HCT116 (cell line): ENCODE measurements around the gene SOCS1. TPM values are rescaled to one million over a fixed set of nuclear protein-coding genes. Genes with fewer than 3 reads are reported as not detected.

ENCODE experiments used
- ATAC-seq: fragments of 200-7000 bp; cut with Tn5 transposase; 2 replicates; pipeline ENCODE4 v1.9.1; 2020; ENCODE audit warnings: mild to moderate bottlenecking, moderate library complexity
- BruUV-seq: library from RNA; stranded (reverse); fragments of 400-500 nt; replicated peaks from 2 replicates; lab custom pipeline; 2021; lab: Mats Ljungman, UMichigan
- CTCF ChIA-PET: fragments of 300-600 bp; sonication (Branson Sonifier 250); formaldehyde crosslinking; loops from one replicate; lab custom pipeline; 2021; ENCODE audit warnings: antibody characterized with exemption; lab: Charles Lee
- POLR2A ChIA-PET: fragments of 300-600, 350-600 bp; sonication (Branson Sonifier 250); formaldehyde crosslinking; loops from one replicate; lab custom pipeline; 2021; ENCODE audit warnings: antibody characterized with exemption; lab: Charles Lee
- RAD21 ChIA-PET, 2 experiments: fragments of 300-600 bp; sonication (Branson Sonifier 250); formaldehyde crosslinking; loops; one replicate each; lab custom pipeline; 2023; ENCODE audit warnings: low total read pairs in 2 of 2; ENCODE audit not compliant: uncharacterized antibody in 2 of 2, unreplicated experiment in 2 of 2, low non-redundant PET in 1 of 2; lab: Charles Lee
- DNase-seq: peaks from one replicate; pipeline ENCODE4 v3.0.0-alpha.2; 2010; ENCODE audit warnings: low read depth, low spot score
- H2AFZ ChIP-seq: fragments of 200-600 bp; shearing (Covaris generic), sonication (generic); 2 replicates; pipeline ENCODE4 v1.6.1; 2017; ENCODE audit warnings: low read depth, mixed run types, mixed read lengths, antibody characterized with exemption, low read length; ENCODE audit not compliant: poor library complexity, severe bottlenecking
- H3K27ac ChIP-seq: 2 replicates; pipeline ENCODE4 v1.5.1; 2012; ENCODE audit warnings: low read depth, low read length
- H3K27me3 ChIP-seq: fragments of 200-600 bp; sonication (generic); 2 replicates; pipeline ENCODE4 v1.6.1; 2016; ENCODE audit warnings: mixed run types, low read length, mixed read lengths; ENCODE audit not compliant: insufficient read depth
- H3K36me3 ChIP-seq, 2 experiments: fragments of 200-500 bp in 1 of 2; fragments of 200-600 bp in 1 of 2; sonication (Bioruptor generic) in 1 of 2; sonication (generic) in 1 of 2; 2 replicates each; pipeline versions ENCODE4 v1.5.1 to v1.6.1; 2014 to 2016; ENCODE audit warnings: low read length in 2 of 2, inconsistent platforms in 1 of 2, mixed read lengths in 1 of 2, mixed run types in 1 of 2; ENCODE audit not compliant: insufficient read depth in 2 of 2, control insufficient read depth in 1 of 2
- H3K4me1 ChIP-seq, 2 experiments: fragments of 200-600 bp in 1 of 2; sonication (generic) in 1 of 2; 2 replicates each; pipeline versions ENCODE4 v1.5.1 to v1.6.1; 2012 to 2017; ENCODE audit warnings: low read length in 2 of 2, inconsistent platforms in 1 of 2, mild to moderate bottlenecking in 1 of 2, mixed read lengths in 1 of 2, mixed run types in 1 of 2, moderate library complexity in 1 of 2; ENCODE audit not compliant: insufficient read depth in 2 of 2, control insufficient read depth in 1 of 2
- H3K4me2 ChIP-seq: fragments of 200-600 bp; sonication (generic); 2 replicates; pipeline ENCODE4 v1.6.1; 2017; ENCODE audit warnings: mixed run types, low read length, mixed read lengths
- H3K4me3 ChIP-seq, 2 experiments: fragments of 200-600 bp in 1 of 2; sonication (generic) in 1 of 2; replicated peaks in 1 of 2; 2 replicates each; pipeline ENCODE4 v1.5.1; 2011 to 2016; ENCODE audit warnings: low read length in 2 of 2, control low read depth in 1 of 2, low read depth in 1 of 2, mild to moderate bottlenecking in 1 of 2, mixed read lengths in 1 of 2, mixed run types in 1 of 2
- H3K79me2 ChIP-seq: fragments of 200-600 bp; sonication (generic); 2 replicates; pipeline ENCODE4 v1.6.1; 2017; ENCODE audit warnings: mild to moderate bottlenecking, mixed run types, low read length, moderate library complexity, mixed read lengths; ENCODE audit not compliant: insufficient read depth
- H3K9ac ChIP-seq: fragments of 200-600 bp; sonication (generic); 2 replicates; pipeline ENCODE4 v1.6.1; 2016; ENCODE audit warnings: low read length, mixed read lengths
- H3K9me2 ChIP-seq: fragments of 200-600 bp; sonication (generic), shearing (Covaris generic); 2 replicates; pipeline ENCODE4 v1.6.1; 2017; ENCODE audit warnings: mixed run types, mild to moderate bottlenecking, moderate library complexity; ENCODE audit not compliant: insufficient read depth
- H3K9me3 ChIP-seq, 2 experiments: fragments of 200-500 bp in 1 of 2; fragments of 200-600 bp in 1 of 2; sonication (Bioruptor generic) in 1 of 2; sonication (generic) in 1 of 2; 2 replicates each; pipeline ENCODE4 v1.6.1; 2014 to 2017; ENCODE audit warnings: low read length in 2 of 2, mixed read lengths in 2 of 2, inconsistent platforms in 1 of 2, low read depth in 1 of 2, mild to moderate bottlenecking in 1 of 2, mixed run types in 1 of 2, moderate library complexity in 1 of 2; ENCODE audit not compliant: control insufficient read depth in 1 of 2, insufficient read depth in 1 of 2
- H4K20me1 ChIP-seq: fragments of 200-600 bp; sonication (generic), shearing (Covaris generic); 2 replicates; pipeline ENCODE4 v1.6.1; 2017; ENCODE audit warnings: mixed run types, mild to moderate bottlenecking, moderate library complexity; ENCODE audit not compliant: insufficient read depth
- ATF3 ChIP-seq: IDR thresholded peaks from 2 replicates; pipeline ENCODE4 v1.6.1; 2012
- CBX3 ChIP-seq: IDR thresholded peaks from 2 replicates; pipeline ENCODE4 v1.6.1; 2012; ENCODE audit warnings: low read depth
- CTCF ChIP-seq, 3 experiments: fragments of 200-600 bp in 1 of 3; sonication (generic) in 1 of 3; IDR thresholded peaks in 2 of 3; conservative IDR thresholded peaks in 1 of 3; 2 replicates each; pipeline ENCODE4 v1.5.1; 2012 to 2017; ENCODE audit warnings: low read depth in 2 of 3, low read length in 2 of 3, antibody characterized with exemption in 1 of 3, borderline replicate concordance in 1 of 3, control low read depth in 1 of 3, mild to moderate bottlenecking in 1 of 3, mixed read lengths in 1 of 3, mixed run types in 1 of 3, moderate library complexity in 1 of 3; ENCODE audit not compliant: insufficient read depth in 1 of 3
- EGR1 ChIP-seq: IDR thresholded peaks from 2 replicates; pipeline ENCODE4 v1.6.1; 2012; ENCODE audit warnings: low read depth
- EZH2 ChIP-seq: fragments of 200-600 bp; sonication (generic); IDR thresholded peaks from 2 replicates; pipeline ENCODE4 v1.6.1; 2017; ENCODE audit warnings: antibody characterized with exemption, mixed run types
- EZH2phosphoT487 ChIP-seq: fragments of 200-600 bp; IDR thresholded peaks from 2 replicates; pipeline ENCODE4 v1.6.1; 2018; ENCODE audit warnings: antibody characterized with exemption, borderline replicate concordance
- FOSL1 ChIP-seq: IDR thresholded peaks from 2 replicates; pipeline ENCODE4 v1.6.1; 2012; ENCODE audit warnings: low read depth
- JUND ChIP-seq: IDR thresholded peaks from 2 replicates; pipeline ENCODE4 v1.6.1; 2012
- POLR2AphosphoS5 ChIP-seq: IDR thresholded peaks from 2 replicates; pipeline ENCODE4 v1.6.1; 2011; ENCODE audit warnings: mild to moderate bottlenecking, low read depth, low read length, moderate library complexity
- RAD21 ChIP-seq: IDR thresholded peaks from 2 replicates; pipeline ENCODE4 v1.6.1; 2012; ENCODE audit warnings: low read depth, mild to moderate bottlenecking
- SIN3A ChIP-seq: IDR thresholded peaks from 2 replicates; pipeline ENCODE4 v1.6.1; 2012; ENCODE audit warnings: low read depth
- SP1 ChIP-seq: IDR thresholded peaks from 2 replicates; pipeline ENCODE4 v1.6.1; 2012; ENCODE audit warnings: low read depth
- SRF ChIP-seq: IDR thresholded peaks from 2 replicates; pipeline ENCODE4 v1.6.1; 2012; ENCODE audit warnings: low read depth
- TCF7L2 ChIP-seq: IDR thresholded peaks from 2 replicates; pipeline ENCODE4 v1.7.0; 2011; ENCODE audit warnings: borderline replicate concordance, inconsistent platforms; ENCODE audit not compliant: insufficient read depth, insufficient read length; ENCODE audit errors: extremely low read depth
- YY1 ChIP-seq: IDR thresholded peaks from 2 replicates; pipeline ENCODE4 v1.6.1; 2011; ENCODE audit warnings: low read length, low read depth, moderate library complexity, mild to moderate bottlenecking; ENCODE audit not compliant: insufficient replicate concordance; ENCODE audit errors: extremely low read depth
- ZFX ChIP-seq: fragments of 450-650 bp; IDR thresholded peaks from 2 replicates; pipeline ENCODE4 v1.6.1; 2017
- ZNF274 ChIP-seq: fragments of 200-500 bp; sonication (Bioruptor generic); IDR thresholded peaks from 2 replicates; pipeline ENCODE4 v1.6.1; 2014; ENCODE audit warnings: mild to moderate bottlenecking, low read depth, low read length, inconsistent platforms
- intact Hi-C: fragments of 100-400 bp; cut with micrococcal nuclease; formaldehyde crosslinking; loops from 2 replicates; pipeline ENCODE4 v1.10.0; 2022
- total RNA-seq: library from RNA; stranded (reverse); gene quantifications from one replicate; pipeline ENCODE4 v1.2.1, GENCODE V29; 2021; ENCODE audit not compliant: unreplicated experiment
- TF ChIP-seq, protein P1 (sequence below): IDR thresholded peaks from 2 replicates; pipeline ENCODE4 v1.6.1; 2011; ENCODE audit warnings: mild to moderate bottlenecking, low read length, moderate library complexity; ENCODE audit not compliant: insufficient replicate concordance; ENCODE audit errors: extremely low read depth
- TF ChIP-seq, protein P2 (sequence below): IDR thresholded peaks from 2 replicates; pipeline ENCODE4 v1.6.1; 2012; ENCODE audit warnings: low read depth
- TF ChIP-seq, protein P3 (sequence below): IDR thresholded peaks from 2 replicates; pipeline ENCODE4 v1.6.1; 2012

The SOCS1 gene
- total RNA-seq, 1 experiment from 2014 or later = 4.9 TPM

DNA sequence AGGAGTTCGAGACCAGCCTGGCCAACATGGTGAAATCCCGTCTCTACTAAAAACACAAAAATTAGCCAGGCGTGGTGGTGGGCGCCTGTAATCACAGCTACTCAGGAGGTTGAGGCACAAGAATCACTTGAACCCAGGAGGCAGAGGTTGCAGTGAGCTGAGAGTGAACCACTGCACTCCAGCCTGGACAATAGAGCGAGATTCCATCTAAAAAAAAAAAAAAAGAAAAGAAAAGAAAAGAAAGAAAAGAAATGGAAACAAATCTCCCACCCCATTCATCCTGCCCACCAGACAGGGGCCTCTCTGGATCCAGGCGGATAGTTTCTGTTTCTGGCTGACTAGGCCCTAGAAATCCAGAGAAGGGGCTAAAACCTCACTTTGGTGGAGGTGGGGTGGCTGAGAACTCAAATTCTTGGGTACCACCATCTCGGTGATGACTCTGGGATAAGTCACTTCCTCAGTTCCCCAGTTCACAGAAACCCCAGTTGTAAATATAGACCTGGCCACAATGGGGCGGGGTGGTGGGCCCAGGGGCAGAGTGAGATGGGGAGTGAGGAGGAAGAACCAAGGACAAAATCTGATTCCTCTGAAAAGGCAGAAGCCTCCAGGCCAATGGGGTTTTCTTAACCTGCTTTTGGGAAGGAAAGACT lies 22.2 kb downstream of the SOCS1 start:
- no peak overlapping the region for H2AFZ ChIP-seq
- no peaks in the 10 kb centered on the region for H3K36me3 ChIP-seq
- no peak overlapping the region for H3K4me2 ChIP-seq
- no peak for TF ChIP-seq ATF3
- TF ChIP-seq, protein P1, sequence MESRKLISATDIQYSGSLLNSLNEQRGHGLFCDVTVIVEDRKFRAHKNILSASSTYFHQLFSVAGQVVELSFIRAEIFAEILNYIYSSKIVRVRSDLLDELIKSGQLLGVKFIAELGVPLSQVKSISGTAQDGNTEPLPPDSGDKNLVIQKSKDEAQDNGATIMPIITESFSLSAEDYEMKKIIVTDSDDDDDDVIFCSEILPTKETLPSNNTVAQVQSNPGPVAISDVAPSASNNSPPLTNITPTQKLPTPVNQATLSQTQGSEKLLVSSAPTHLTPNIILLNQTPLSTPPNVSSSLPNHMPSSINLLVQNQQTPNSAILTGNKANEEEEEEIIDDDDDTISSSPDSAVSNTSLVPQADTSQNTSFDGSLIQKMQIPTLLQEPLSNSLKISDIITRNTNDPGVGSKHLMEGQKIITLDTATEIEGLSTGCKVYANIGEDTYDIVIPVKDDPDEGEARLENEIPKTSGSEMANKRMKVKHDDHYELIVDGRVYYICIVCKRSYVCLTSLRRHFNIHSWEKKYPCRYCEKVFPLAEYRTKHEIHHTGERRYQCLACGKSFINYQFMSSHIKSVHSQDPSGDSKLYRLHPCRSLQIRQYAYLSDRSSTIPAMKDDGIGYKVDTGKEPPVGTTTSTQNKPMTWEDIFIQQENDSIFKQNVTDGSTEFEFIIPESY = no peak
- TF ChIP-seq CTCF (IDR thresholded peaks at IDR 0.05 in 2 of 3, conservative IDR thresholded peaks at IDR 0.05 in 1 of 3; ENCODE audit: borderline replicate concordance in 1 of 3, insufficient read depth in 1 of 3, low read depth in 2 of 3, low read length in 2 of 3) = no peak
- no peak for TF ChIP-seq RAD21
- TF ChIP-seq CBX3 = no peak
- TF ChIP-seq, protein P2, sequence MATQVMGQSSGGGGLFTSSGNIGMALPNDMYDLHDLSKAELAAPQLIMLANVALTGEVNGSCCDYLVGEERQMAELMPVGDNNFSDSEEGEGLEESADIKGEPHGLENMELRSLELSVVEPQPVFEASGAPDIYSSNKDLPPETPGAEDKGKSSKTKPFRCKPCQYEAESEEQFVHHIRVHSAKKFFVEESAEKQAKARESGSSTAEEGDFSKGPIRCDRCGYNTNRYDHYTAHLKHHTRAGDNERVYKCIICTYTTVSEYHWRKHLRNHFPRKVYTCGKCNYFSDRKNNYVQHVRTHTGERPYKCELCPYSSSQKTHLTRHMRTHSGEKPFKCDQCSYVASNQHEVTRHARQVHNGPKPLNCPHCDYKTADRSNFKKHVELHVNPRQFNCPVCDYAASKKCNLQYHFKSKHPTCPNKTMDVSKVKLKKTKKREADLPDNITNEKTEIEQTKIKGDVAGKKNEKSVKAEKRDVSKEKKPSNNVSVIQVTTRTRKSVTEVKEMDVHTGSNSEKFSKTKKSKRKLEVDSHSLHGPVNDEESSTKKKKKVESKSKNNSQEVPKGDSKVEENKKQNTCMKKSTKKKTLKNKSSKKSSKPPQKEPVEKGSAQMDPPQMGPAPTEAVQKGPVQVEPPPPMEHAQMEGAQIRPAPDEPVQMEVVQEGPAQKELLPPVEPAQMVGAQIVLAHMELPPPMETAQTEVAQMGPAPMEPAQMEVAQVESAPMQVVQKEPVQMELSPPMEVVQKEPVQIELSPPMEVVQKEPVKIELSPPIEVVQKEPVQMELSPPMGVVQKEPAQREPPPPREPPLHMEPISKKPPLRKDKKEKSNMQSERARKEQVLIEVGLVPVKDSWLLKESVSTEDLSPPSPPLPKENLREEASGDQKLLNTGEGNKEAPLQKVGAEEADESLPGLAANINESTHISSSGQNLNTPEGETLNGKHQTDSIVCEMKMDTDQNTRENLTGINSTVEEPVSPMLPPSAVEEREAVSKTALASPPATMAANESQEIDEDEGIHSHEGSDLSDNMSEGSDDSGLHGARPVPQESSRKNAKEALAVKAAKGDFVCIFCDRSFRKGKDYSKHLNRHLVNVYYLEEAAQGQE = no peak
- no peak for TF ChIP-seq ZNF274
- no peak for TF ChIP-seq JUND
- no peak for TF ChIP-seq SRF
- no peak for TF ChIP-seq YY1
- TF ChIP-seq EGR1 = no peak
- TF ChIP-seq POLR2AphosphoS5 = no peak
- TF ChIP-seq EZH2phosphoT487 = no peak
- no peak for TF ChIP-seq FOSL1
- TF ChIP-seq SIN3A = no peak
- TF ChIP-seq, protein P3, sequence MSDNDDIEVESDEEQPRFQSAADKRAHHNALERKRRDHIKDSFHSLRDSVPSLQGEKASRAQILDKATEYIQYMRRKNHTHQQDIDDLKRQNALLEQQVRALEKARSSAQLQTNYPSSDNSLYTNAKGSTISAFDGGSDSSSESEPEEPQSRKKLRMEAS = no peak
- TF ChIP-seq ZFX = no peak
- no peak for TF ChIP-seq EZH2
- TF ChIP-seq SP1 = no peak
- no peak for TF ChIP-seq TCF7L2
- no peaks in the 10 kb centered on the region for H4K20me1 ChIP-seq
- BruUV-seq = no TSS peak
- H3K79me2 ChIP-seq = no peaks in the 10 kb centered on the region
- ChIA-PET CTCF (no interaction called here), RAD21 (no interaction called here), POLR2A (no interaction called here)
- no peaks in the 10 kb centered on the region for H3K9me2 ChIP-seq
- no peak for DNase-seq
- no peaks in the 10 kb centered on the region for H3K27me3 ChIP-seq
- H3K4me1 ChIP-seq = peaks cover 4 to 10% of the 10 kb centered on the region in 2 experiments; a peak in 2 of 4 replicates
- no peaks in the 10 kb centered on the region for H3K9me3 ChIP-seq
- H3K4me3 ChIP-seq = no peak overlapping the region
- H3K27ac ChIP-seq = no peak overlapping the region
- intact Hi-C loops = no loop called here
- ATAC-seq = no peak
- H3K9ac ChIP-seq = no peak overlapping the region
